Prostate gland (tissue), 2 donors: Measurements from ENCODE around the gene KATNAL2. TPM values are rescaled to one million over a fixed set of nuclear protein-coding genes. Genes with fewer than 3 reads are reported as not detected.
A peak's percentile ranks its signal among the peaks of the same experiment; 100 is the strongest.

Source experiments
- DNase-seq: peaks from one replicate; pipeline ENCODE4 v3.0.0-alpha.2; 2019; ENCODE audit warnings: low spot score
- H3K27ac ChIP-seq, 2 donors: fragments of 200-600 bp; sonication (generic); 2 replicates each; pipeline ENCODE4 v1.5.1; 2017 to 2019
- H3K27me3 ChIP-seq: fragments of 200-600 bp; sonication (generic); replicated peaks from 2 replicates; pipeline ENCODE4 v1.5.1; 2019; ENCODE audit not compliant: insufficient read depth
- H3K36me3 ChIP-seq, 2 donors: fragments of 200-600 bp; sonication (generic); 1 replicate in 1 of 2; 2 replicates in 1 of 2; pipeline versions ENCODE4 v1.5.1 to v1.8.1; 2017 to 2019
- H3K4me1 ChIP-seq: fragments of 200-600 bp; sonication (generic); replicated peaks from 2 replicates; pipeline ENCODE4 v1.5.1; 2019
- H3K4me3 ChIP-seq, 2 donors: fragments of 200-600 bp; sonication (generic); 2 replicates each; pipeline ENCODE4 v1.5.1; 2017 to 2019
- H3K9me3 ChIP-seq: fragments of 200-600 bp; sonication (generic); 2 replicates; pipeline ENCODE4 v1.5.1; 2017
- POLR2A ChIP-seq: fragments of 450-650 bp; IDR thresholded peaks from one replicate; pipeline ENCODE4 v1.6.1; 2016; ENCODE audit warnings: antibody characterized with exemption, mild to moderate bottlenecking
- POLR2AphosphoS5 ChIP-seq: sonication (generic); formaldehyde crosslinking; IDR thresholded peaks from one replicate; pipeline ENCODE4 v1.6.1; 2017; ENCODE audit warnings: antibody characterized with exemption
- whole genome bisulfite sequencing: methylation state at CpG from one replicate; pipeline ENCODE4 v1.1.5; 2018; 5-methylcytosine and 5-hydroxymethylcytosine counted together
- intact Hi-C: fragments of 100-400 bp; cut with DNase I; formaldehyde crosslinking; loops from one replicate; pipeline ENCODE4 v1.14.2; 2022
- total RNA-seq, 2 donors: library from RNA; depleted of rRNA; stranded (reverse); fragments of >200 nt; gene quantifications; one replicate each; pipeline ENCODE4 v1.1.0, GENCODE V29; 2016
- TF ChIP-seq, protein P1 (sequence below), 4 experiments: fragments of 200-600 bp in 2 of 4; fragments of 450-650 bp in 2 of 4; sonication (generic) in 2 of 4; IDR thresholded peaks; 1 replicate in 3 of 4; 2 replicates in 1 of 4; pipeline ENCODE4 v1.5.1; 2016 to 2019; ENCODE audit warnings: antibody characterized with exemption in 4 of 4, mild to moderate bottlenecking in 2 of 4, moderate library complexity in 2 of 4

KATNAL2 gene
- 10 to 100 TPM in 1 of 2 donors, 1 to 10 TPM in 1; 4.2 to 11.7 TPM for total RNA-seq

- no peaks in the 10 kb centered on the region for H3K36me3 ChIP-seq
- peak within 1 kb of the TSS; percentile 88 to 92 for H3K4me3 ChIP-seq
- H3K9me3 ChIP-seq = no peaks in the 10 kb centered on the region
- no peaks in the 10 kb centered on the region for H3K4me1 ChIP-seq
- H3K27ac ChIP-seq = peak within 1 kb of the TSS; percentile 87 to 92
- WGBS = under 1% methylated on average over 73 of the region's 107 CpGs
- TF ChIP-seq, protein P1, sequence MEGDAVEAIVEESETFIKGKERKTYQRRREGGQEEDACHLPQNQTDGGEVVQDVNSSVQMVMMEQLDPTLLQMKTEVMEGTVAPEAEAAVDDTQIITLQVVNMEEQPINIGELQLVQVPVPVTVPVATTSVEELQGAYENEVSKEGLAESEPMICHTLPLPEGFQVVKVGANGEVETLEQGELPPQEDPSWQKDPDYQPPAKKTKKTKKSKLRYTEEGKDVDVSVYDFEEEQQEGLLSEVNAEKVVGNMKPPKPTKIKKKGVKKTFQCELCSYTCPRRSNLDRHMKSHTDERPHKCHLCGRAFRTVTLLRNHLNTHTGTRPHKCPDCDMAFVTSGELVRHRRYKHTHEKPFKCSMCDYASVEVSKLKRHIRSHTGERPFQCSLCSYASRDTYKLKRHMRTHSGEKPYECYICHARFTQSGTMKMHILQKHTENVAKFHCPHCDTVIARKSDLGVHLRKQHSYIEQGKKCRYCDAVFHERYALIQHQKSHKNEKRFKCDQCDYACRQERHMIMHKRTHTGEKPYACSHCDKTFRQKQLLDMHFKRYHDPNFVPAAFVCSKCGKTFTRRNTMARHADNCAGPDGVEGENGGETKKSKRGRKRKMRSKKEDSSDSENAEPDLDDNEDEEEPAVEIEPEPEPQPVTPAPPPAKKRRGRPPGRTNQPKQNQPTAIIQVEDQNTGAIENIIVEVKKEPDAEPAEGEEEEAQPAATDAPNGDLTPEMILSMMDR (IDR thresholded peaks at IDR 0.05) = peak in 2 of 4 experiments; percentile 16 to 20
- TF ChIP-seq POLR2A = peak; percentile 92
- no peak for TF ChIP-seq POLR2AphosphoS5
- no peaks in the 10 kb centered on the region for H3K27me3 ChIP-seq
- intact Hi-C loops = no loop called here
- peak; percentile 86 for DNase-seq
These were observed at the start of gene KATNAL2, which contains the start of gene PIAS2 for GRCh38 chr18:46917108-46917802. Gene KATNAL2 (plus strand): TSS chr18:46917602. CDS start chr18:46946873, 29,271 bp downstream. Gene PIAS2 (minus strand): TSS chr18:46917507. CDS start chr18:46917345, 162 bp downstream.

- H3K9me3 ChIP-seq = no peaks in the 10 kb centered on the region
- DNase-seq = no peak
- intact Hi-C loops = no loop called here
- peak overlapping the region in 1 of 2 donors; percentile 20 for H3K27ac ChIP-seq
- H3K4me3 ChIP-seq = no peak overlapping the region
- no peaks in the 10 kb centered on the region for H3K36me3 ChIP-seq
- TF ChIP-seq POLR2AphosphoS5 = peak; percentile 26
- TF ChIP-seq, protein P1 (IDR thresholded peaks at IDR 0.05) = no peak
- H3K27me3 ChIP-seq = no peaks in the 10 kb centered on the region
- 91% methylated on average over 11 of the region's 11 CpGs for WGBS
- H3K4me1 ChIP-seq = no peaks in the 10 kb centered on the region
These were observed 49.1 kb upstream of the KATNAL2 start for GRCh38 chr18:46868169-46868921.

DNA sequence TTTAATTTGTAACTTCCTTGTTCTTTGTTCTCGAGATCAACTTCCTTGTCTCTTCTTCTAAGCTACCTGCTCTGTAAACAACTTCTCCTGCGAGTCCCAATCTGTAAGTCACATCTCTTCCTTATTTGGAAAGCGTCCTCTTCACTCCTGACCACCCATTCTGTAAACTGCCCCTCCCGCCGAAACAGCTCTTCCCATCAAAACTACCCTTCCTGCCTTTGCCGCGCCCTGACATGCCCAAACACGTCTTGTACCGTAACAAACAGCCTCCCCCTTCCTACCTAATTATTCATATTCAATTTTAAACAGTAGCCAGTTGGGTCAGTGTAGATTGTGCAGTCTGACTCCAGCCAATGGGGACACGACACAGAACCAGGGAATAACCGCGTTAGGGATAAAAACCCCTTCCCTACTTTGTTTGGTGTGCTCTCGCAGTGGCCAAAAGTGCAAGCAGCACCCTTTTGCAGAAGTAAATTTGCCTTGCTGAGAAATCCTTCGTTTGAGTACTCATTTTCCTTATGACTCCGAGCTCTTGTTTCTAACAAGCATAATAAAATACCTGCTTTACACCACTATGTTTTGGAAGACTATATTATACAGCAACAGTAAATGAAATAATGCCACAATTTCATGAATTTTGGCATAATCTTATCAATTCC is 39.9 kb upstream of the KATNAL2 start:
- DNase-seq = peak; percentile 40
- Histone ChIP-seq H3K27me3 (no peaks in the 10 kb centered on the region), H3K36me3 (no peaks in the 10 kb centered on the region), H3K4me3 (no peak overlapping the region), H3K9me3 (no peaks in the 10 kb centered on the region), H3K4me1 (no peaks in the 10 kb centered on the region), H3K27ac (peak overlapping the region; percentile 38)
- 81% methylated on average over 15 of the region's 15 CpGs for WGBS
- intact Hi-C loops = no loop called here
- TF ChIP-seq, protein P1 (IDR thresholded peaks at IDR 0.05) = no peak
- peak; percentile 56 for TF ChIP-seq POLR2AphosphoS5

DNA sequence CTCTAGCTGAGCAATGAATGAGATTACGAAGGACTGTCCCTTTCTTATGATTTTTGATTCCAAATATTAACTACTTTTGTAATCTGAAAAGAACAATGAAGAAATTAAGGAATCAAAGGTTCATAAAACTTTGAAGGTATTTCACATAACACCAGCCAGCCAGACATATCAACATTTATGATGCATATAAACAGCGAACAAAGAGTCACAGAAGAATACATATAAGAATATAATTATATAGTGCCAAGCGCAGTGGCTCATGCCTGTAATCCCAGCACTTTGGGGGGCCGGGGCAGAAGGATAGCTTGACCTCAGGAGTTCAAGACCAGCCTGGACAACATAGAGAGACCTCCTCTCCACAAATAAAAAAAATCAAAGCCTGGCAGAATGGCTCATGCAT is 34.2 kb upstream of the KATNAL2 start:
- 84% methylated on average over 4 of the region's 4 CpGs for WGBS
- H3K27ac ChIP-seq = no peak overlapping the region
- intact Hi-C loops = no loop called here

More for the DNA sequence above, 34.2 kb upstream of the KATNAL2 start:
- H3K27me3 ChIP-seq = no peaks in the 10 kb centered on the region
- DNase-seq = no peak
- no peak overlapping the region for H3K4me3 ChIP-seq
- H3K4me1 ChIP-seq = peaks cover 7% of the 10 kb centered on the region
- TF ChIP-seq, protein P1 (IDR thresholded peaks at IDR 0.05) = no peak
- TF ChIP-seq POLR2AphosphoS5 = no peak
- TF ChIP-seq POLR2A = no peak
- H3K36me3 ChIP-seq = no peaks in the 10 kb centered on the region
- no peaks in the 10 kb centered on the region for H3K9me3 ChIP-seq
